Chondrocyte (in vitro differentiated cells): ENCODE measurements around the gene TMEM231. TPM values are rescaled to one million over a fixed set of nuclear protein-coding genes. Genes with fewer than 3 reads are reported as not detected.

Experiments used
- DNase-seq: peaks from one replicate; pipeline ENCODE4 v3.0.0; 2021; ENCODE audit warnings: mixed read lengths, low spot score
- H3K27ac Mint-ChIP-seq: one replicate; pipeline ENCODE4 v1.8.0; 2021; ENCODE audit warnings: mild to moderate bottlenecking, moderate library complexity, mixed read lengths; ENCODE audit not compliant: unreplicated experiment
- H3K27me3 Mint-ChIP-seq: 2 replicates; pipeline ENCODE4 v1.8.0; 2021; ENCODE audit warnings: low read depth, mixed read lengths
- H3K36me3 Mint-ChIP-seq: 2 replicates; pipeline ENCODE4 v1.8.0; 2021; ENCODE audit warnings: low read depth, mixed read lengths
- H3K4me1 Mint-ChIP-seq: 2 replicates; pipeline ENCODE4 v1.8.0; 2021; ENCODE audit warnings: low read depth, mild to moderate bottlenecking, mixed read lengths
- H3K4me3 Mint-ChIP-seq: one replicate; pipeline ENCODE4 v1.8.0; 2021; ENCODE audit warnings: mild to moderate bottlenecking, moderate library complexity, mixed read lengths; ENCODE audit not compliant: unreplicated experiment
- H3K9me3 Mint-ChIP-seq: 2 replicates; pipeline ENCODE4 v1.8.0; 2021; ENCODE audit warnings: low read depth, mixed read lengths
- CTCF ChIP-seq: fragments of 200-600 bp; sonication (generic); IDR thresholded peaks from 2 replicates; pipeline ENCODE4 v1.5.0; 2021; ENCODE audit warnings: antibody characterized with exemption, mild to moderate bottlenecking, moderate library complexity
- long read RNA-seq: library from polyadenylated mRNA; stranded (forward); transcript quantifications from one replicate; pipeline ENCODE4 v2.0.0, GENCODE V29; 2021
- total RNA-seq: library from RNA; stranded (reverse); gene quantifications from 3 replicates; pipeline ENCODE4 v1.2.1, GENCODE V29; 2021

The TMEM231 gene
- total RNA-seq, result 7.1 to 12.4 TPM (median 7.4 TPM) in 3 replicates
- long read RNA-seq, full-length matches to known transcripts, result 11 of 16 reads
- long read RNA-seq, partial matches to known transcripts, result 2 of 16 reads
- long read RNA-seq, other reads (novel, unspliced or antisense), result 3 of 16 reads

GRCh38 chr16:75555707-75556430 is at the start of gene TMEM231:
TSS of gene TMEM231 (minus strand) at chr16:75556252. CDS start at chr16:75556209, 43 bp downstream.
- peak within 1 kb of the TSS; percentile 95 for H3K4me3 Mint-ChIP-seq
- peaks cover 19% of the 10 kb centered on the region for H3K4me1 Mint-ChIP-seq
- no peaks in the 10 kb centered on the region for H3K27me3 Mint-ChIP-seq
- H3K27ac Mint-ChIP-seq, result peak within 1 kb of the TSS; percentile 99
- DNase-seq, result peak; percentile 98
- no peaks in the 10 kb centered on the region for H3K9me3 Mint-ChIP-seq
- TF ChIP-seq CTCF, result no peak
- no peaks in the 10 kb centered on the region for H3K36me3 Mint-ChIP-seq

- no peak for DNase-seq
- Mint-ChIP-seq H3K36me3 (peaks cover 46% of the 10 kb centered on the region), H3K4me1 (no peaks in the 10 kb centered on the region), H3K27ac (no peak overlapping the region), H3K4me3 (no peak overlapping the region), H3K9me3 (no peaks in the 10 kb centered on the region), H3K27me3 (no peaks in the 10 kb centered on the region)
- TF ChIP-seq CTCF, result no peak
These were observed 47.2 kb upstream of the TMEM231 start for GRCh38 chr16:75603241-75603640.

- peaks cover 47% of the 10 kb centered on the region for H3K36me3 Mint-ChIP-seq
- no peak for TF ChIP-seq CTCF
- H3K27me3 Mint-ChIP-seq, result no peaks in the 10 kb centered on the region
- H3K27ac Mint-ChIP-seq, result no peak overlapping the region
- H3K9me3 Mint-ChIP-seq, result peaks cover 12% of the 10 kb centered on the region
- no peaks in the 10 kb centered on the region for H3K4me1 Mint-ChIP-seq
- no peak for DNase-seq
- H3K4me3 Mint-ChIP-seq, result no peak overlapping the region
These were observed 43.6 kb upstream of the TMEM231 start for GRCh38 chr16:75599452-75600277.

- H3K4me3 Mint-ChIP-seq, result no peak overlapping the region
- H3K27ac Mint-ChIP-seq, result no peak overlapping the region
- H3K4me1 Mint-ChIP-seq, result peaks cover 12% of the 10 kb centered on the region
- TF ChIP-seq CTCF, result no peak
- H3K36me3 Mint-ChIP-seq, result peaks cover 14% of the 10 kb centered on the region
- no peaks in the 10 kb centered on the region for H3K27me3 Mint-ChIP-seq
- DNase-seq, result no peak
- peaks cover 12% of the 10 kb centered on the region for H3K9me3 Mint-ChIP-seq
These were observed 38.1 kb upstream of the TMEM231 start for GRCh38 chr16:75593825-75594820.
